HCT116 (cell line): ENCODE data around the gene MAFG. TPM values are rescaled to one million over a fixed set of nuclear protein-coding genes. Genes with fewer than 3 reads are reported as not detected.

Experiments used
- ATAC-seq: fragments of 200-7000 bp; cut with Tn5 transposase; 2 replicates; pipeline ENCODE4 v1.9.1; 2020; ENCODE audit warnings: mild to moderate bottlenecking, moderate library complexity
- BruUV-seq: library from RNA; stranded (reverse); fragments of 400-500 nt; replicated peaks from 2 replicates; lab custom pipeline; 2021; lab: Mats Ljungman, UMichigan
- CTCF ChIA-PET: fragments of 300-600 bp; sonication (Branson Sonifier 250); formaldehyde crosslinking; loops from one replicate; lab custom pipeline; 2021; ENCODE audit warnings: antibody characterized with exemption; lab: Charles Lee
- POLR2A ChIA-PET: fragments of 300-600, 350-600 bp; sonication (Branson Sonifier 250); formaldehyde crosslinking; loops from one replicate; lab custom pipeline; 2021; ENCODE audit warnings: antibody characterized with exemption; lab: Charles Lee
- RAD21 ChIA-PET, 2 experiments: fragments of 300-600 bp; sonication (Branson Sonifier 250); formaldehyde crosslinking; loops; one replicate each; lab custom pipeline; 2023; ENCODE audit warnings: low total read pairs in 2 of 2; ENCODE audit not compliant: uncharacterized antibody in 2 of 2, unreplicated experiment in 2 of 2, low non-redundant PET in 1 of 2; lab: Charles Lee
- DNase-seq: peaks from one replicate; pipeline ENCODE4 v3.0.0-alpha.2; 2010; ENCODE audit warnings: low read depth, low spot score
- H2AFZ ChIP-seq: fragments of 200-600 bp; shearing (Covaris generic), sonication (generic); 2 replicates; pipeline ENCODE4 v1.6.1; 2017; ENCODE audit warnings: low read depth, mixed run types, mixed read lengths, antibody characterized with exemption, low read length; ENCODE audit not compliant: poor library complexity, severe bottlenecking
- H3K27ac ChIP-seq: 2 replicates; pipeline ENCODE4 v1.5.1; 2012; ENCODE audit warnings: low read depth, low read length
- H3K27me3 ChIP-seq: fragments of 200-600 bp; sonication (generic); 2 replicates; pipeline ENCODE4 v1.6.1; 2016; ENCODE audit warnings: mixed run types, low read length, mixed read lengths; ENCODE audit not compliant: insufficient read depth
- H3K36me3 ChIP-seq, 2 experiments: fragments of 200-500 bp in 1 of 2; fragments of 200-600 bp in 1 of 2; sonication (Bioruptor generic) in 1 of 2; sonication (generic) in 1 of 2; 2 replicates each; pipeline versions ENCODE4 v1.5.1 to v1.6.1; 2014 to 2016; ENCODE audit warnings: low read length in 2 of 2, inconsistent platforms in 1 of 2, mixed read lengths in 1 of 2, mixed run types in 1 of 2; ENCODE audit not compliant: insufficient read depth in 2 of 2, control insufficient read depth in 1 of 2
- H3K4me1 ChIP-seq, 2 experiments: fragments of 200-600 bp in 1 of 2; sonication (generic) in 1 of 2; 2 replicates each; pipeline versions ENCODE4 v1.5.1 to v1.6.1; 2012 to 2017; ENCODE audit warnings: low read length in 2 of 2, inconsistent platforms in 1 of 2, mild to moderate bottlenecking in 1 of 2, mixed read lengths in 1 of 2, mixed run types in 1 of 2, moderate library complexity in 1 of 2; ENCODE audit not compliant: insufficient read depth in 2 of 2, control insufficient read depth in 1 of 2
- H3K4me2 ChIP-seq: fragments of 200-600 bp; sonication (generic); 2 replicates; pipeline ENCODE4 v1.6.1; 2017; ENCODE audit warnings: mixed run types, low read length, mixed read lengths
- H3K4me3 ChIP-seq, 2 experiments: fragments of 200-600 bp in 1 of 2; sonication (generic) in 1 of 2; replicated peaks in 1 of 2; 2 replicates each; pipeline ENCODE4 v1.5.1; 2011 to 2016; ENCODE audit warnings: low read length in 2 of 2, control low read depth in 1 of 2, low read depth in 1 of 2, mild to moderate bottlenecking in 1 of 2, mixed read lengths in 1 of 2, mixed run types in 1 of 2
- H3K79me2 ChIP-seq: fragments of 200-600 bp; sonication (generic); 2 replicates; pipeline ENCODE4 v1.6.1; 2017; ENCODE audit warnings: mild to moderate bottlenecking, mixed run types, low read length, moderate library complexity, mixed read lengths; ENCODE audit not compliant: insufficient read depth
- H3K9ac ChIP-seq: fragments of 200-600 bp; sonication (generic); 2 replicates; pipeline ENCODE4 v1.6.1; 2016; ENCODE audit warnings: low read length, mixed read lengths
- H3K9me2 ChIP-seq: fragments of 200-600 bp; sonication (generic), shearing (Covaris generic); 2 replicates; pipeline ENCODE4 v1.6.1; 2017; ENCODE audit warnings: mixed run types, mild to moderate bottlenecking, moderate library complexity; ENCODE audit not compliant: insufficient read depth
- H3K9me3 ChIP-seq, 2 experiments: fragments of 200-500 bp in 1 of 2; fragments of 200-600 bp in 1 of 2; sonication (Bioruptor generic) in 1 of 2; sonication (generic) in 1 of 2; 2 replicates each; pipeline ENCODE4 v1.6.1; 2014 to 2017; ENCODE audit warnings: low read length in 2 of 2, mixed read lengths in 2 of 2, inconsistent platforms in 1 of 2, low read depth in 1 of 2, mild to moderate bottlenecking in 1 of 2, mixed run types in 1 of 2, moderate library complexity in 1 of 2; ENCODE audit not compliant: control insufficient read depth in 1 of 2, insufficient read depth in 1 of 2
- H4K20me1 ChIP-seq: fragments of 200-600 bp; sonication (generic), shearing (Covaris generic); 2 replicates; pipeline ENCODE4 v1.6.1; 2017; ENCODE audit warnings: mixed run types, mild to moderate bottlenecking, moderate library complexity; ENCODE audit not compliant: insufficient read depth
- CBX3 ChIP-seq: IDR thresholded peaks from 2 replicates; pipeline ENCODE4 v1.6.1; 2012; ENCODE audit warnings: low read depth
- CEBPB ChIP-seq: IDR thresholded peaks from 2 replicates; pipeline ENCODE4 v1.6.1; 2012; ENCODE audit warnings: low read depth
- EZH2 ChIP-seq: fragments of 200-600 bp; sonication (generic); IDR thresholded peaks from 2 replicates; pipeline ENCODE4 v1.6.1; 2017; ENCODE audit warnings: antibody characterized with exemption, mixed run types
- EZH2phosphoT487 ChIP-seq: fragments of 200-600 bp; IDR thresholded peaks from 2 replicates; pipeline ENCODE4 v1.6.1; 2018; ENCODE audit warnings: antibody characterized with exemption, borderline replicate concordance
- FOSL1 ChIP-seq: IDR thresholded peaks from 2 replicates; pipeline ENCODE4 v1.6.1; 2012; ENCODE audit warnings: low read depth
- JUND ChIP-seq: IDR thresholded peaks from 2 replicates; pipeline ENCODE4 v1.6.1; 2012
- POLR2AphosphoS5 ChIP-seq: IDR thresholded peaks from 2 replicates; pipeline ENCODE4 v1.6.1; 2011; ENCODE audit warnings: mild to moderate bottlenecking, low read depth, low read length, moderate library complexity
- REST ChIP-seq: IDR thresholded peaks from 2 replicates; pipeline ENCODE4 v1.6.1; 2012; ENCODE audit warnings: low read depth
- SIN3A ChIP-seq: IDR thresholded peaks from 2 replicates; pipeline ENCODE4 v1.6.1; 2012; ENCODE audit warnings: low read depth
- SP1 ChIP-seq: IDR thresholded peaks from 2 replicates; pipeline ENCODE4 v1.6.1; 2012; ENCODE audit warnings: low read depth
- YY1 ChIP-seq: IDR thresholded peaks from 2 replicates; pipeline ENCODE4 v1.6.1; 2011; ENCODE audit warnings: low read length, low read depth, moderate library complexity, mild to moderate bottlenecking; ENCODE audit not compliant: insufficient replicate concordance; ENCODE audit errors: extremely low read depth
- intact Hi-C: fragments of 100-400 bp; cut with micrococcal nuclease; formaldehyde crosslinking; loops from 2 replicates; pipeline ENCODE4 v1.10.0; 2022
- total RNA-seq: library from RNA; stranded (reverse); gene quantifications from one replicate; pipeline ENCODE4 v1.2.1, GENCODE V29; 2021; ENCODE audit not compliant: unreplicated experiment
- TF ChIP-seq, protein P1 (sequence below): IDR thresholded peaks from 2 replicates; pipeline ENCODE4 v1.6.1; 2012

Gene MAFG
- total RNA-seq, 1 experiment from 2014 or later = 46.8 TPM

- Histone ChIP-seq H3K9me2 (no peaks in the 10 kb centered on the region), H2AFZ (no peak overlapping the region), H3K36me3 (peaks cover 15 to 36% of the 10 kb centered on the region in 2 experiments; a peak in 3 of 4 replicates), H3K4me3 (no peak overlapping the region), H3K27me3 (no peaks in the 10 kb centered on the region), H4K20me1 (no peaks in the 10 kb centered on the region), H3K9me3 (no peaks in the 10 kb centered on the region), H3K9ac (no peak overlapping the region), H3K27ac (no peak overlapping the region), H3K4me2 (no peak overlapping the region), H3K4me1 (peaks cover 39 to 60% of the 10 kb centered on the region in 2 experiments), H3K79me2 (peaks cover 96% of the 10 kb centered on the region)
- TF ChIP-seq JUND (no peak), FOSL1 (no peak)
- no peak for ATAC-seq
- intact Hi-C loops = no loop called here
- DNase-seq = no peak
- CTCF ChIA-PET = no interaction called here
- RAD21 ChIA-PET = no interaction called here
- BruUV-seq = no TSS peak
- POLR2A ChIA-PET = no interaction called here
These were observed 6.0 kb downstream of the MAFG start for GRCh38 chr17:81921537-81921862.

- intact Hi-C loops = no loop called here
- BruUV-seq = no TSS peak
These were observed 6.7 kb downstream of the MAFG start for GRCh38 chr17:81920612-81921536.

More at GRCh38 chr17:81920612-81921536, 6.7 kb downstream of the MAFG start:
- DNase-seq = no peak
- Histone ChIP-seq H3K4me2 (no peak overlapping the region), H3K9me2 (no peaks in the 10 kb centered on the region), H3K27me3 (no peaks in the 10 kb centered on the region), H3K4me3 (no peak overlapping the region), H4K20me1 (no peaks in the 10 kb centered on the region), H3K4me1 (peaks cover 41 to 60% of the 10 kb centered on the region in 2 experiments), H2AFZ (no peak overlapping the region), H3K79me2 (peaks cover 96% of the 10 kb centered on the region), H3K9ac (no peak overlapping the region), H3K9me3 (no peaks in the 10 kb centered on the region), H3K36me3 (peaks cover 15 to 39% of the 10 kb centered on the region in 2 experiments; a peak in 3 of 4 replicates), H3K27ac (peak overlapping the region; percentile 13; the same call in 1 of the 2 replicates)
- ChIA-PET CTCF (no interaction called here), RAD21 (no interaction called here), POLR2A (no interaction called here)
- TF ChIP-seq CBX3 (no peak), EZH2phosphoT487 (no peak), FOSL1 (no peak), YY1 (no peak), POLR2AphosphoS5 (no peak), REST (no peak), SIN3A (no peak), CEBPB (no peak), EZH2 (no peak), SP1 (no peak)
- TF ChIP-seq, protein P1, sequence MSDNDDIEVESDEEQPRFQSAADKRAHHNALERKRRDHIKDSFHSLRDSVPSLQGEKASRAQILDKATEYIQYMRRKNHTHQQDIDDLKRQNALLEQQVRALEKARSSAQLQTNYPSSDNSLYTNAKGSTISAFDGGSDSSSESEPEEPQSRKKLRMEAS = no peak
- ATAC-seq = no peak
